ENCODE measurements around the gene APPBP2.
A peak's percentile ranks its signal among the peaks of the same experiment; 100 is the strongest.
"Not testable (repeated sequence)": the region's sequence is repeated elsewhere in the genome, so short reads cannot be mapped to it uniquely, and the experiment has no call there.

The APPBP2 gene

GRCh38 chr17:60534010-60534555 lies 8.0 kb upstream of the APPBP2 start:
- no peak for DNase-seq

- DNase-seq: no peak
These were observed 3.8 kb upstream of the APPBP2 start for GRCh38 chr17:60529806-60530205.

- DNase-seq: no peak
These were observed 2.8 kb upstream of the APPBP2 start for GRCh38 chr17:60528828-60529227.

GRCh38 chr17:60527701-60528100 lies 1.7 kb upstream of the APPBP2 start:
- DNase-seq: no peak

- DNase-seq: peak; percentile 42
These were observed 684 bp upstream of the APPBP2 start for GRCh38 chr17:60526726-60527125.

- no peak for DNase-seq
These were observed 736 bp downstream of the APPBP2 start for GRCh38 chr17:60525328-60525684.

- DNase-seq: peak; percentile 39
These were observed 1.3 kb downstream of the APPBP2 start for GRCh38 chr17:60524463-60525327.

- no peak for DNase-seq
These were observed 2.2 kb downstream of the APPBP2 start for GRCh38 chr17:60523822-60524221.

- no peak for DNase-seq
These were observed 3.0 kb downstream of the APPBP2 start for GRCh38 chr17:60522889-60523626.

- no peak for DNase-seq
These were observed 6.2 kb downstream of the APPBP2 start for GRCh38 chr17:60519795-60520194.

- not testable (repeated sequence) for DNase-seq
These were observed 10.4 kb downstream of the APPBP2 start for GRCh38 chr17:60515683-60516082.

GRCh38 chr17:60515199-60515598 lies 10.8 kb downstream of the APPBP2 start:
- not testable (repeated sequence) for DNase-seq

GRCh38 chr17:60514500-60514899 lies 11.5 kb downstream of the APPBP2 start:
- DNase-seq: no peak

GRCh38 chr17:60514053-60514452 lies 12.0 kb downstream of the APPBP2 start:
- no peak for DNase-seq

- DNase-seq: no peak
These were observed 13.0 kb downstream of the APPBP2 start for GRCh38 chr17:60513014-60513413.

GRCh38 chr17:60510723-60511122 lies 15.3 kb downstream of the APPBP2 start:
- DNase-seq: no peak

GRCh38 chr17:60510031-60510430 lies 16.0 kb downstream of the APPBP2 start:
- DNase-seq: no peak

GRCh38 chr17:60508384-60508980 lies 17.6 kb downstream of the APPBP2 start:
- DNase-seq: no peak

GRCh38 chr17:60506312-60506711 lies 19.7 kb downstream of the APPBP2 start:
- no peak for DNase-seq

- peak; percentile 8 for DNase-seq
These were observed 23.9 kb downstream of the APPBP2 start for GRCh38 chr17:60502145-60502544.

GRCh38 chr17:60501589-60501988 lies 24.5 kb downstream of the APPBP2 start:
- DNase-seq: peak; percentile 5

GRCh38 chr17:60496041-60496440 lies 30.0 kb downstream of the APPBP2 start:
- no peak for DNase-seq

- DNase-seq: no peak
These were observed 30.8 kb downstream of the APPBP2 start for GRCh38 chr17:60495260-60495659.
